Smooth muscle cell (in vitro differentiated cells): ENCODE data around the gene KRTAP10-12. TPM values are rescaled to one million over a fixed set of nuclear protein-coding genes. Genes with fewer than 3 reads are reported as not detected.
"Not testable (repeated sequence)": the region's sequence is repeated elsewhere in the genome, so short reads cannot be mapped to it uniquely, and the experiment has no call there.

ENCODE experiments used
- DNase-seq: peaks from one replicate; lab custom pipeline; 2025; ENCODE audit not compliant: unreplicated experiment; lab: John Stamatoyannopoulos, UW
- H2AFZ ChIP-seq: fragments of 200-600 bp; sonication (generic); 2 replicates; pipeline ENCODE4 v1.6.0; 2016; ENCODE audit warnings: antibody characterized with exemption, low read depth, mild to moderate bottlenecking
- H3F3A ChIP-seq: fragments of 200-600 bp; sonication (generic); 2 replicates; pipeline ENCODE4 v1.6.0; 2017; ENCODE audit warnings: antibody characterized with exemption, low read depth
- H3K27ac ChIP-seq: fragments of 200-600 bp; sonication (generic); 2 replicates; pipeline ENCODE4 v1.5.1; 2016; ENCODE audit warnings: low read depth, mild to moderate bottlenecking
- H3K27me3 ChIP-seq: fragments of 200-600 bp; sonication (generic); 2 replicates; pipeline ENCODE4 v1.6.1; 2016; ENCODE audit warnings: low read depth, mild to moderate bottlenecking
- H3K36me3 ChIP-seq: fragments of 200-600 bp; sonication (generic); 2 replicates; pipeline ENCODE4 v1.5.1; 2016; ENCODE audit warnings: low read depth
- H3K4me1 ChIP-seq: fragments of 200-600 bp; sonication (generic); 2 replicates; pipeline ENCODE4 v1.5.1; 2016; ENCODE audit warnings: low read depth
- H3K4me2 ChIP-seq: fragments of 200-600 bp; sonication (generic); 2 replicates; pipeline ENCODE4 v1.6.0; 2016; ENCODE audit warnings: mild to moderate bottlenecking
- H3K4me3 ChIP-seq: fragments of 200-600 bp; sonication (generic); 2 replicates; pipeline ENCODE4 v1.5.1; 2016; ENCODE audit warnings: mild to moderate bottlenecking
- H3K79me2 ChIP-seq: fragments of 200-600 bp; sonication (generic); 2 replicates; pipeline ENCODE4 v1.6.0; 2016; ENCODE audit warnings: low read depth, mild to moderate bottlenecking
- H3K9ac ChIP-seq: fragments of 200-600 bp; sonication (generic); 2 replicates; pipeline ENCODE4 v1.6.0; 2016; ENCODE audit warnings: low read depth
- H3K9me3 ChIP-seq: fragments of 200-600 bp; sonication (generic); replicated peaks from 2 replicates; pipeline ENCODE4 v1.5.1; 2016; ENCODE audit warnings: low read depth
- H4K20me1 ChIP-seq: fragments of 200-600 bp; sonication (generic); 2 replicates; pipeline ENCODE4 v1.6.0; 2016; ENCODE audit warnings: low read depth
- CTCF ChIP-seq: fragments of 200-600 bp; sonication (generic); IDR thresholded peaks from 2 replicates; pipeline ENCODE4 v1.5.1; 2017; ENCODE audit warnings: borderline replicate concordance, mild to moderate bottlenecking, antibody characterized with exemption; ENCODE audit not compliant: insufficient read depth, poor library complexity, severe bottlenecking
- WGBS: methylation state at CpG from one replicate; pipeline ENCODE4 v1.1.7; 2016; ENCODE audit warnings: low lambda C conversion rate; 5-methylcytosine and 5-hydroxymethylcytosine counted together
- polyA plus RNA-seq: library from polyadenylated mRNA; unstranded; fragments of >200 nt; fragmentation: Nextera tagmentation; extraction: Ambion mirVana; gene quantifications from 2 replicates; pipeline ENCODE4 v1.2.1, GENCODE V29; 2016
- total RNA-seq: library from RNA; depleted of rRNA; stranded (reverse); fragments of >200 nt; gene quantifications from 2 replicates; pipeline ENCODE4 v1.2.3, GENCODE V29; 2014

The KRTAP10-12 gene
- total and polyA plus RNA-seq, 2 experiments from 2014 or later = not detected

- Histone ChIP-seq H3K27me3 (no peaks in the 10 kb centered on the region), H3K9ac (no peak overlapping the region), H3K36me3 (no peaks in the 10 kb centered on the region), H3K79me2 (no peaks in the 10 kb centered on the region), H3K9me3 (no peaks in the 10 kb centered on the region), H3K4me1 (peaks cover 12% of the 10 kb centered on the region), H3K4me3 (no peak overlapping the region), H3F3A (peaks cover 7% of the 10 kb centered on the region), H4K20me1 (no peaks in the 10 kb centered on the region), H3K27ac (no peak overlapping the region), H3K4me2 (no peak overlapping the region), H2AFZ (no peak overlapping the region)
- no peak for TF ChIP-seq CTCF
- WGBS = 83% methylated on average over 25 of the region's 25 CpGs
- DNase-seq = no peak
These were observed 10.0 kb upstream of the KRTAP10-12 start for GRCh38 chr21:44686843-44687561.

DNA sequence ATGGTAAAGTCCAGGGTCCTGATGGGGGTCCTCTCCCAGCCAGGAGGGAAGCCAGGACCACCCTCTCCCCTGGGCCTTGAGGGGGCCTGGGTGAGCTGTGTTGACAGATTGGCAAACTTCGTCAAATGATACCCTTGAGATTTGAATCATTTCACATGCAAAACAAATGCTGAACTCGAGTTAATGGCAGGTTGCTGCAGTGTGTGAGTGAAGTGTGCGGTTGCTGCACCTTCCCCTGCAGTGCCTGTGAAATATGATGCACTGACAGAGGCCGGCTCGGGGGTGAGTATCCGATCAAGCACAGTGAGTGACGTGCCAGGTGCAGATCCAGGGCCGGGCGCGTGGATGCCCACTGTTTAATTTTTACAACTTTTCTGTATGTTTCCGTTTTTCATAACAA lies 9.3 kb upstream of the KRTAP10-12 start:
- peaks cover 12% of the 10 kb centered on the region for H3K4me1 ChIP-seq
- H3K4me2 ChIP-seq = no peak overlapping the region
- H3K4me3 ChIP-seq = no peak overlapping the region
- no peaks in the 10 kb centered on the region for H3K27me3 ChIP-seq
- H3K27ac ChIP-seq = no peak overlapping the region
- H4K20me1 ChIP-seq = no peaks in the 10 kb centered on the region
- peaks cover 14% of the 10 kb centered on the region for H3F3A ChIP-seq
- TF ChIP-seq CTCF = no peak
- 88% methylated on average over 11 of the region's 11 CpGs for WGBS
- H3K36me3 ChIP-seq = no peaks in the 10 kb centered on the region
- DNase-seq = no peak
- no peaks in the 10 kb centered on the region for H3K79me2 ChIP-seq
- no peak overlapping the region for H2AFZ ChIP-seq
- no peak overlapping the region for H3K9ac ChIP-seq
- H3K9me3 ChIP-seq = no peaks in the 10 kb centered on the region

DNA sequence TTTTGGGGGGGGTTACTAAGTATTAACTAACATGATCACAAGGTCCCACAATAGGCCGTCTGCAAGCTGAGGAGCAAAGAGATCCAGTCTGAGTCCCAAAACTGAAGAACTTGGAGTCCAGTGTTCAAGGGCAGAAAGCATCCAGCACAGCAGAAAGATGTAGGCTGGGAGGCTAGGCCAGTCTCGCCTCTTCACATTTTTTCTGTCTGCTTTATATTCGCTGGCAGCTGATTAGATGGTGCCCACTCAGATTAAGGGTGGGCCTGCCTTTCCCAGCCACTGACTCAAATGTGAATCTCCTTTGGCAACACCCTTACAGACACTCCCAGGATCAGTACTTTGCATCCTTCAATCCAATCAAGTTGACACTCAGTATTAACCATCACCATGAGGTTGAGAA lies 7.2 kb upstream of the KRTAP10-12 start:
- Histone ChIP-seq H3K4me1 (peaks cover 12% of the 10 kb centered on the region), H3F3A (peaks cover 15% of the 10 kb centered on the region), H3K4me2 (peak overlapping the region; percentile 35), H3K27ac (peak overlapping the region; percentile 76)
- not testable (repeated sequence) for H3K36me3 ChIP-seq, H2AFZ ChIP-seq, H3K27me3 ChIP-seq, H3K79me2 ChIP-seq, H3K4me3 ChIP-seq, DNase-seq, H3K9ac ChIP-seq, H4K20me1 ChIP-seq, H3K9me3 ChIP-seq
- 47% methylated on average over 3 of the region's 3 CpGs for WGBS

DNA sequence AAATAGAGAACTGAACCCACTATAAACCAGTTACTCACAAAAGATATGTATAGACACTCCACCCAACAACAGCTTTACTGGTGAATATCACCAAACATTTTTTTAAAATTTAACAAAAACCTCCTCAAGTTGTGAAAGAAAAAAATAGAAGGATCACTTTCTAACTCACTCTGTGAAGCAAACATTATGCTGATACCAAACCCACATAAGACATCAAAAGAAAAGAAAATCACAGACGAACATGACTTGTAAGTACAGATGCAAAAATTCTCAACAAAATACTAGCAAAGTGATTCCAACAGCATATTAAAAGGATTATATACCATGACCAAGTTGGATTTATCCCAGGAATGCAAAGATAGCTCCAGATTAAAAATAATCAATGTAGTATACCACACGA lies 5.3 kb upstream of the KRTAP10-12 start:
- no peaks in the 10 kb centered on the region for H3K9me3 ChIP-seq
- no peaks in the 10 kb centered on the region for H3K36me3 ChIP-seq
- peaks cover 5% of the 10 kb centered on the region for H3K4me1 ChIP-seq
- TF ChIP-seq CTCF = no peak
- H3K9ac ChIP-seq = no peak overlapping the region
- H3K79me2 ChIP-seq = no peaks in the 10 kb centered on the region
- H3K27me3 ChIP-seq = no peaks in the 10 kb centered on the region
- H3F3A ChIP-seq = peaks cover 15% of the 10 kb centered on the region
- no peak for DNase-seq
- no peak overlapping the region for H3K4me3 ChIP-seq
- peak overlapping the region; percentile 76 for H3K27ac ChIP-seq
- no peak overlapping the region for H2AFZ ChIP-seq
- no peaks in the 10 kb centered on the region for H4K20me1 ChIP-seq
- peak overlapping the region; percentile 34 for H3K4me2 ChIP-seq
- 46% methylated on average over 2 of the region's 2 CpGs for WGBS
